Measurements from ENCODE around the gene MERTK. TPM values are rescaled to one million over a fixed set of nuclear protein-coding genes. Genes with fewer than 3 reads are reported as not detected.
A peak's percentile ranks its signal among the peaks of the same experiment; 100 is the strongest.

Gene MERTK
- total and polyA plus RNA-seq, 10 of the 15 experiments (the other 5 are each of a cell fraction or from before 2014, with no cell fraction given), result 0.13 to 30.6 (median 0.50) TPM

DNA sequence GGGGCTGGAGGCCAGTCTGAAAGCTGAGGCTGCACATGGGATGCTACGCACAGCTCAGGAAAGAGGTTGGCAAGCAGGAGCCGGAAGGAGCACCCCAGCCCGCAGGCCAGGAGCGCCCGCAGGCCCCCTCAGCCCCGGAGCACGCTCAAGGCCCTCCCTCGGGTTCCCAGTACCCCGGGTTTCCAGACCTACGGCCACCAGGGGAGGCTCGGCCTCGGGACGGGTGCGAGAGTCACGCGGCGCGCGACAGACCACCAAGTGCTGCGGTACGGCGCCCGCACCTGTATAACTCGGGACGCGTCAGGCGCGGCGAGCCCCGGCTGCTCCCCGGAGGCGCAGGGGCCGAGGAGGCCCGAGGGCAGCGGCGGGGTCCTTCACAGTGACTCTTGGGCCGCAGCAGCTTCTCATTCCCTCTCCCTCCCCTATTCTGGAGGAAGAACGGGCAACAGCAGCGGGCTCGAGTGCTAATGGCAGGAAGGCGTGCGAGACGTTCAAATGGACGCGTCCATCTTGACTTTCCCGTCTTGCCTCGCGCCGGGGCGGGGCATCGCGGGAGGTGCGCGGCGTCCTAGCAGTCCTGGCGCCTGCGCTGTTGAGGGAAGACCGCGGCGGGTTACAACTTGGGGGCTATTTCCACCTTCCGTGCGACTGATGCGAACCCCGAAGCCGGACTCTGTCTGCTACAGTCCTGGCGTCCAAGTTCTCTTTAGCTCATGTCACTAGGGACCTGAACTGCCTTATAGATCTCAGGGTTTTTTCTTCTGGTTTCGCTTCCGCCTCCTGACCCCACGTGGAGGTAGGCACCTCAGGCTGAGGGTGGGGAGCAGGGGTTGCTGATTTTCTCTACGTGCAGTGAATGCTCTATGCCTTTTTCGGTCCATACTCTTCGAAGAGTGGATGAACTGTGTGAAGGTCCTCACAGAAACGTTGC, 14.5 kb upstream of the MERTK start, which contains the start of gene ANAPC1 (continued):
- TF ChIP-seq, protein P1, sequence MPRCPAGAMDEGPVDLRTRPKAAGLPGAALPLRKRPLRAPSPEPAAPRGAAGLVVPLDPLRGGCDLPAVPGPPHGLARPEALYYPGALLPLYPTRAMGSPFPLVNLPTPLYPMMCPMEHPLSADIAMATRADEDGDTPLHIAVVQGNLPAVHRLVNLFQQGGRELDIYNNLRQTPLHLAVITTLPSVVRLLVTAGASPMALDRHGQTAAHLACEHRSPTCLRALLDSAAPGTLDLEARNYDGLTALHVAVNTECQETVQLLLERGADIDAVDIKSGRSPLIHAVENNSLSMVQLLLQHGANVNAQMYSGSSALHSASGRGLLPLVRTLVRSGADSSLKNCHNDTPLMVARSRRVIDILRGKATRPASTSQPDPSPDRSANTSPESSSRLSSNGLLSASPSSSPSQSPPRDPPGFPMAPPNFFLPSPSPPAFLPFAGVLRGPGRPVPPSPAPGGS (IDR thresholded peaks at IDR 0.05; ENCODE audit: borderline replicate concordance, insufficient read depth, low read depth, low read length, poor library complexity, severe bottlenecking), result no peak
- TF ChIP-seq BCL11A (IDR thresholded peaks at IDR 0.05; ENCODE audit: low read depth, low read length), result no peak
- TF ChIP-seq, protein P2, sequence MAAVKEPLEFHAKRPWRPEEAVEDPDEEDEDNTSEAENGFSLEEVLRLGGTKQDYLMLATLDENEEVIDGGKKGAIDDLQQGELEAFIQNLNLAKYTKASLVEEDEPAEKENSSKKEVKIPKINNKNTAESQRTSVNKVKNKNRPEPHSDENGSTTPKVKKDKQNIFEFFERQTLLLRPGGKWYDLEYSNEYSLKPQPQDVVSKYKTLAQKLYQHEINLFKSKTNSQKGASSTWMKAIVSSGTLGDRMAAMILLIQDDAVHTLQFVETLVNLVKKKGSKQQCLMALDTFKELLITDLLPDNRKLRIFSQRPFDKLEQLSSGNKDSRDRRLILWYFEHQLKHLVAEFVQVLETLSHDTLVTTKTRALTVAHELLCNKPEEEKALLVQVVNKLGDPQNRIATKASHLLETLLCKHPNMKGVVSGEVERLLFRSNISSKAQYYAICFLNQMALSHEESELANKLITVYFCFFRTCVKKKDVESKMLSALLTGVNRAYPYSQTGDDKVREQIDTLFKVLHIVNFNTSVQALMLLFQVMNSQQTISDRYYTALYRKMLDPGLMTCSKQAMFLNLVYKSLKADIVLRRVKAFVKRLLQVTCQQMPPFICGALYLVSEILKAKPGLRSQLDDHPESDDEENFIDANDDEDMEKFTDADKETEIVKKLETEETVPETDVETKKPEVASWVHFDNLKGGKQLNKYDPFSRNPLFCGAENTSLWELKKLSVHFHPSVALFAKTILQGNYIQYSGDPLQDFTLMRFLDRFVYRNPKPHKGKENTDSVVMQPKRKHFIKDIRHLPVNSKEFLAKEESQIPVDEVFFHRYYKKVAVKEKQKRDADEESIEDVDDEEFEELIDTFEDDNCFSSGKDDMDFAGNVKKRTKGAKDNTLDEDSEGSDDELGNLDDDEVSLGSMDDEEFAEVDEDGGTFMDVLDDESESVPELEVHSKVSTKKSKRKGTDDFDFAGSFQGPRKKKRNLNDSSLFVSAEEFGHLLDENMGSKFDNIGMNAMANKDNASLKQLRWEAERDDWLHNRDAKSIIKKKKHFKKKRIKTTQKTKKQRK (IDR thresholded peaks at IDR 0.05; ENCODE audit: low read depth, low read length), result no peak
- no peak for TF ChIP-seq GABPA (IDR thresholded peaks at IDR 0.05; ENCODE audit: low read depth)
- peak; percentile 78 for TF ChIP-seq SMAD5 (IDR thresholded peaks at IDR 0.05; ENCODE audit: low read depth)
- TF ChIP-seq, protein P3, sequence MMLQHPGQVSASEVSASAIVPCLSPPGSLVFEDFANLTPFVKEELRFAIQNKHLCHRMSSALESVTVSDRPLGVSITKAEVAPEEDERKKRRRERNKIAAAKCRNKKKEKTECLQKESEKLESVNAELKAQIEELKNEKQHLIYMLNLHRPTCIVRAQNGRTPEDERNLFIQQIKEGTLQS (IDR thresholded peaks at IDR 0.05; ENCODE audit: borderline replicate concordance, extremely low read depth, low read depth, low read length), result no peak
- TF ChIP-seq CHD2 (IDR thresholded peaks at IDR 0.05; ENCODE audit: borderline replicate concordance, low read depth, low read length), result peak; percentile 69; the same call in 1 of the 2 replicates
- no peak for TF ChIP-seq MTA3 (IDR thresholded peaks at IDR 0.05; ENCODE audit: borderline replicate concordance, low read length)
- TF ChIP-seq POU2F2 (IDR thresholded peaks at IDR 0.05; ENCODE audit: borderline replicate concordance, low read depth, low read length), result no peak
- no peak for TF ChIP-seq EGR1 (IDR thresholded peaks at IDR 0.05; ENCODE audit: borderline replicate concordance in 1 of 2, low read depth in 2 of 2, low read length in 2 of 2)
- TF ChIP-seq ZSCAN29 (IDR thresholded peaks at IDR 0.05), result no peak
- no peak for TF ChIP-seq ASH2L (IDR thresholded peaks at IDR 0.05; ENCODE audit: borderline replicate concordance, low read depth)
- no peak for TF ChIP-seq IRF4 (IDR thresholded peaks at IDR 0.05; ENCODE audit: low read depth, low read length)
- TF ChIP-seq, protein P4, sequence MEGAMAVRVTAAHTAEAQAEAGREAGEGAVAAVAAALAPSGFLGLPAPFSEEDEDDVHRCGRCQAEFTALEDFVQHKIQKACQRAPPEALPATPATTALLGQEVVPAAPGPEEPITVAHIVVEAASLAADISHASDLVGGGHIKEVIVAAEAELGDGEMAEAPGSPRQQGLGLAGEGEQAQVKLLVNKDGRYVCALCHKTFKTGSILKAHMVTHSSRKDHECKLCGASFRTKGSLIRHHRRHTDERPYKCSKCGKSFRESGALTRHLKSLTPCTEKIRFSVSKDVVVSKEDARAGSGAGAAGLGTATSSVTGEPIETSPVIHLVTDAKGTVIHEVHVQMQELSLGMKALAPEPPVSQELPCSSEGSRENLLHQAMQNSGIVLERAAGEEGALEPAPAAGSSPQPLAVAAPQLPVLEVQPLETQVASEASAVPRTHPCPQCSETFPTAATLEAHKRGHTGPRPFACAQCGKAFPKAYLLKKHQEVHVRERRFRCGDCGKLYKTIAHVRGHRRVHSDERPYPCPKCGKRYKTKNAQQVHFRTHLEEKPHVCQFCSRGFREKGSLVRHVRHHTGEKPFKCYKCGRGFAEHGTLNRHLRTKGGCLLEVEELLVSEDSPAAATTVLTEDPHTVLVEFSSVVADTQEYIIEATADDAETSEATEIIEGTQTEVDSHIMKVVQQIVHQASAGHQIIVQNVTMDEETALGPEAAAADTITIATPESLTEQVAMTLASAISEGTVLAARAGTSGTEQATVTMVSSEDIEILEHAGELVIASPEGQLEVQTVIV (IDR thresholded peaks at IDR 0.05; ENCODE audit: borderline replicate concordance, partially characterized antibody), result peak; percentile 57
- no peak for TF ChIP-seq HDAC2 (IDR thresholded peaks at IDR 0.05)
- no peak for TF ChIP-seq YBX1 (IDR thresholded peaks at IDR 0.05)
- no peak for TF ChIP-seq ZNF274 (IDR thresholded peaks at IDR 0.05; ENCODE audit: insufficient read depth, insufficient read length)
- TF ChIP-seq SIX5 (IDR thresholded peaks at IDR 0.05; ENCODE audit: low read depth, low read length, severe bottlenecking), result peak; percentile 14
- no peak for TF ChIP-seq TCF7 (IDR thresholded peaks at IDR 0.05; ENCODE audit: borderline replicate concordance)
- TF ChIP-seq ZNF207 (IDR thresholded peaks at IDR 0.05; ENCODE audit: borderline replicate concordance), result peak; percentile 33; the same call in 1 of the 2 replicates
- no peak for TF ChIP-seq PAX8 (IDR thresholded peaks at IDR 0.05)
- TF ChIP-seq POLR2A (IDR thresholded peaks at IDR 0.05; ENCODE audit: low read depth, low read length), result peak; percentile 98
- peak; percentile 97 for TF ChIP-seq YY1 (IDR thresholded peaks at IDR 0.05; ENCODE audit: low read depth, low read length)
- TF ChIP-seq SMC3 (IDR thresholded peaks at IDR 0.05; ENCODE audit: borderline replicate concordance, low read length), result no peak

Data from GM12878 (cell line).